Ammon's horn (tissue), 1 donor: Measurements from ENCODE around the gene GNB1L.
"Not testable (repeated sequence)": the region's sequence is repeated elsewhere in the genome, so short reads cannot be mapped to it uniquely, and the experiment has no call there.

Experiments
- DNase-seq: peaks from one replicate; pipeline ENCODE4 v3.0.0-alpha.2; 2016; ENCODE audit warnings: low spot score

GNB1L gene

DNA sequence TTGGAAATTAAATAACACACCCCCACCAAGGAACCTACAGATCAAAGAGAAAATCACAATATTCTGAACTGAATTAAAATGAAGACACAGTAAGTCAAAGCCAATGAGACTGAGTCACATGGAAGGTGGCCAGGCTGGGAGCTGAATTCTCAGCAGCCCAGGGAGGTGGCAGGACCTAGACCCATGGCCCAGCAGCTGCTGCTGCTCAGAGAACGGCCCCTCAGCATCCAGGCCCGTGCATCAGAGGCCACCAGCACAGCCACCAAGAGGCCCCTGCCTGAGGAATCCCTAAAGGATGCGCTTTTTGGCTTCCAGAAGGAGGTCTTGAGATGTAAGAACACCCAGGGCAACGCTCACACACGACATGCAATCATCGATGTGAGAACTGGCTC, 59.1 kb downstream of the GNB1L start:
- DNase-seq: no peak

DNA sequence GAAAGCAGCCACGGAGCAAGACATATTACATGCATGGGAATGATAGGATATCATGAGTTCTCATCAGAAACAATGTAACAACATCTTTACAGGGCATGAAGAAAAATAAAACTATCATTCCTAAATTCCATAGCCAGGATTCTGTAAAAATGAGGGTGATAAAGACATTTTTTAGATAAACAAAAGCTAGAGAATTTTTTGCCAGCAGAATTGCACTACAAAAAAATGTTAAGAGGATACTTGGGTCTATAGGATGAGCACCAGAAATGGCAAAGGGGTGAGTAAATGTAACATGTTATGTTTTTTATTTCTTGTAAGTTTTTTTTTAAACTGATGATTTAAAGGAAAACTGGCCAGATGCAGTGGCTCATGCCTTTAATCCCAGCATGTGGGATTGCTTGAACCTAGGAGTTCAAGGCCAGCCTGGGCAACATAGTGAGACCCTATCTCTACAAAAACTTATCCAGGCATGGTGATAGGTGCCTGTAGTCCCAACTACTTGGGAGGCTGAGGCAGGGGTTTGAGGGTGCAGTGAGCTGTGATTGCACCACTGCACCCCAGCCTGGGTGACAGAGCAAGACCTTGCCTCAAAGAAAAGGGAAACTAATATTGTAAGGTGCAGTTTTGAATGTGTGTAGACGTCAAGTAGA, 60.9 kb downstream of the GNB1L start:
- no peak for DNase-seq

DNA sequence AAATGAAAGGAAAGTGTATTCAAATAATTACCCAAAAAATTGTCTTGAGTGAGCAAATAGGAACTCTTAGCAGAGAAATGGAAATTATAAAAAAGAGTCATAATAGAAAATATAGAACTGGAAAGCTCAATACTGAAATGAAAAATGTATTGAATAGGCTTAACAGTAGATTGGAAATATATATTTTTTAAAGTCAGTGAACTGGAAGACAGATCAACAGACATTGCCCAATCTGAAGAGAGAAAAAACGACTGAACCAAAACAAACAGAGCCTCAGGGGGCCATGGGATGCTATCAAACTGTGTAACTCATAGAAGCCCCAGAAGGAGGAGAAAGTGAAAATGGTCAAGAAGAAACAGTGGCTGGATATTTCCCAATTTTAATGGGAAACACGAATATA, 61.5 kb downstream of the GNB1L start:
- DNase-seq: no peak

DNA sequence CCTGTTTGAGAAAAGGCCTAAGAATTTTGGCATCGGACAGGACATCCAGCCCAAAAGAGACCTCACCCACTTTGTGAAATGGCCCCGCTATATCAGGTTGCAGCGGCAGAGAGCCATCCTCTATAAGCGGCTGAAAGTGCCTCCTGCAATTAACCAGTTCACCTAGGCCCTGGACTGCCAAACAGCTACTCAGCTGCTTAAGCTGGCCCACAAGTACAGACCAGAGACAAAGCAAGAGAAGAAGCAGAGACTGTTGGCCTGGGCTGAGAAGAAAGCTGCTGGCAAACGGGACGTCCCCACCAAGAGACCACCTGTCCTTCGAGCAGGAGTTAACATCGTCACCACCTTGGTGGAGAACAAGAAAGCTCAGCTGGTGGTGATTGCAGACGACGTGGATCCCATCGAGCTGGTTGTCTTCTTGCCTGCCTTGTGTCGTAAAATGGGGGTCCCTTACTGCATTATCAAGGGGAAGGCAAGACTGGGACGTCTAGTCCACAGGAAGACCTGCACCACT, 62.2 kb downstream of the GNB1L start:
- not testable (repeated sequence) for DNase-seq

DNA sequence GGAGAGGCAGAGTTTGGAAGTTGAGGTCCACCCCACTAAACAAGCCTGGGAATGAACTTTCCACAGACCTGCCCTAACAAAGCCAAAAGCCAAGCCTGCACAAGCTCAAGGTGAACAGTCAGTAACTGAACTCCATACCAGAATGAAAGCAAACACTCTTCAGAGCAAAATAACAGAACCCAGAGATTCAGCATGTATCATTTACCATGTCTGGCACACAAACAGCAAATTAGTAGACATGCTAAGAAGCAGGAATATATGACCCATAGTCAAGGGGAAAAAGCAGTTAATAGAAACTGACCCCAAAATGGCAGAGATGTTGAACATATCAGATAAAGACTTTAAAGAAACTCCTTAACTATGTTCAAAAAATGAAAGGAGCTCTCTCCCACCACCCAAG, 62.8 kb downstream of the GNB1L start:
- no peak for DNase-seq

DNA sequence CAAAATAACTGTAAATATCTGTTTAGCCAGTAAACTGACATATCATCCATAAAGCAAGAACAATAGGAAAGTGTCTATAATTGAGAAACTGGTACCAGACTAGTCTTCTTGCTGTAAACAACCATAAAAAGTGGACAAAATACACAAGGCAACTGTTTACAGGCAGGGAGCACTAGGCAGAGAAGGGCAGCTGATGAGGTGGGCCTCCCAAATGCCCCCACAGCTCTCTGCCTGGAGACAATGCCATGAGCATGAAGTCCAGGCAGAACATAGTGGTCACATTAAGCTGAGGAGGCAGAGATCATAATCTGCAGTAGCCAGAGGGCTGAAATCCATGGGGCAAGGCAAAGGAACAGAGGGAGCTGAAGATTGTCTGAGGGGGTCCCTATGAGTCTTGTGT, 63.4 kb downstream of the GNB1L start:
- DNase-seq: no peak

DNA sequence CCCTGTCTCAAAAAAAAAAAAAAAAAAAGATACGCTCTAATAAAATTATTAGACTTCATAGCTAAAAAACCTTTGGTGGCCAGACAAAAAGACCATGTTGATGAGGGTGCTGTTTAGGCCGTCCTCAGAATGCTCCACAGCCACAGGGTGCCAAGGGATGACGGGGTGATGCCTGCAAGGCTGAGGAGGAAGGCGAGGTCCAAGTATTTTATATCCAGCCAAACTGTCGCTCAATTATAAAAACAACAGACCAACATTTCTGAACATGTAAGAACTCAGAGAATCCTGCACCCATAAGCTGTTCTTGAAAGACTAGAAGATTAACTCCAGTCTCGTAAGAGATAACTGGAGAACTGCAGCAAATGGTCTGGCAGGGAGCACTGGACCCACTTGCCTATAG, 64.8 kb downstream of the GNB1L start:
- DNase-seq: no peak

DNA sequence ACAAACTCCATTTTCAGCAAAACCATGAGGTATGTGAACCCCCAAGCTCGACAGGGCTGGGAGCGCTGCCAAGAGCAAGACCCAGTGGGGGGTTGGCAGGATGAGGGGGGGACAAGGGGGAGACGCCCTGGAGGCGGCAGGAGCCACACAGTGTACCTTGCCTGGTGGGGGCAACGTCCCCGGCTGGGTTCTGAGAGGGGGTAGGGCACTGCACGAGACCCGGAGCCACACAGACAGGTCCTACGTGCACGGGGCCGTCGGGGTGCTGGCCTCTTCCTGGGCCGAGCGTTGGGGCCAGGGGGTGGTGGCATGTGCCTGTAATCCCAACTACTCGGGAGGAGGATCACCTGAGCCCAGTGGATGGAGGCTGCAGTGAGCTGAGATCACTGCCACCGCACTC, 65.3 kb downstream of the GNB1L start:
- DNase-seq: no peak

DNA sequence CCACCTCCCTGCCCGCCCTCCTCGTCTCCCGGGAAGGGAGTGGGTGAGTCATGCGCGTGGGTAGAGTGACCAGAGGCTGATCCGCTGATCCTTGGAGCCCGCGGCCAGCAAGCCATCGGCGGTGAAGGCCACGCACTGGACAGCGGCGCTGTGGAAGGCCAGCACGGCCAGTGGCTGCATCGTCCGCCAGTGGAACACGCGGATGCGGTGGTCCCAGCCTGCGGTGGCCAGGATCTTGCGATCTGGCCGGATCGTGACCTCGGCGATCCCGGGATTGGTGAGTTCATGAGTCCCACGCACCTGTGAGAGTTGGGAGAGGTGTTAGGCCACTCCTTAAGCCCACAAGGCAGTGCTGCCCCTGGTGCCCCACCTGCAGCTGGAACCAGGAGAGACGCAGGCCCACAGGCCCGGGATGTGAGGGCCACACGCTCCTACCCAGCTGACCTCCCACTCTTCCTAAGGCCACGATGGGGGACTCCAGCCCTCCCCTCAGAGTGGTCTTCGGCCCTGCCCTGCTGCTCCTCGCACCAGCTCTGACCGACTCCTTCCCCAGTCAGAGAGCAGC, 65.9 kb downstream of the GNB1L start:
- no peak for DNase-seq

DNA sequence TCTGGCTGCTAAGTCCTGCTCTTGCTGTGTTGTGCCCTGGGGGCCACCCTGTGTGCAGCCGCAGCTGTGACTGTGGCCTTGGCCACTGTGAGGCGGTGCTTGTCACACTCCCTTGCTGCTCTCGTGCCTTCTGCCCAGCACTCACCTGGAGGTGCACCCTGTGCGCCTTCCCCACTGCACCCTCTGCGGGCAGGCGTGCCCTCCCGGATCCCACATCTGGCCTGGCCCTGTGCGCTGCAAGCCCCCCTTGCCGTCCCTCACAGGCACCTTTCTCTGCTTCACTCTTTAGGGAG, 66.9 kb downstream of the GNB1L start:
- DNase-seq: no peak

DNA sequence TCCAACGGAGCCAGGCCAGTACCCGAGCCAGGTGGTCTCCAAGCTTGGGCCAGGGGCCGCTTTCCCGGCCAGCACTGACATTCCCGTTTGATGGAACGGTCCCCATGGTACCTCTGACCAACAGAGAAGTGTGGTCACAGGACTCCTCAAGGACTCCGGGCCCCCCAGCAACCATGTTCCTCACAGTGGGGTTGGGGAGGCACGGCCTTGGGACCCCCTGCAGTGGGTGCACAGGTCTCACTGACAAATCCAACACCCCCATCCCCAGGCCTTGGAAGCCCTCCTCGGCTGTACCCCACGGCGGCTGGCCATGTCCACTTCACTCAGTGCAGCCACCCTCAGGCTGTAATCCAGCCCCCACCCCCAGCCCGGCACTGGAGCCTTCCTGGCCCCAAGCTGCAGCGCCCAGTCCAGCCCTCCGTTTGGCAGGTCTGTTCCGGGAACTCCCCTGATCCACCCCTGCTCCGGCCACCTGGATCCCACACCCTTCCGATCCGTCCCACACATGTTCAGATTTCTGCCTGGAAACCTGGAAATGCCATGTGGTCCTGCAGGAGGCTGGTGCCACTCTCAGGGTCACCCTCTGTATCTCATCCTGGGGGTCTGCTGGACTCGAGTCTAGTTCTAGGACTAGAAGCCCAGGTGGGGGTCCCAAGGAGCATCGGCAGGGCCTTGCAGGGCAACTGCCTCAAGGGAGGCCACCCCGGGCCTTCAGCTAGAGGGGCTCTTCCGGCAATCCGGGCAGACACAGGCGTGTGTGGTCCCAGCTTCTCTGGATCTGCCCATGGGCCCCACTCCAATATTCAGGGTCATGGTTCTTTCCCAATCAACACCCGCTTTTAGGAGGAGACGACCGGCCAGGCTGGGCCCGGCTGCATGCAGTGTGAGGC, 67.5 kb downstream of the GNB1L start:
- no peak for DNase-seq

DNA sequence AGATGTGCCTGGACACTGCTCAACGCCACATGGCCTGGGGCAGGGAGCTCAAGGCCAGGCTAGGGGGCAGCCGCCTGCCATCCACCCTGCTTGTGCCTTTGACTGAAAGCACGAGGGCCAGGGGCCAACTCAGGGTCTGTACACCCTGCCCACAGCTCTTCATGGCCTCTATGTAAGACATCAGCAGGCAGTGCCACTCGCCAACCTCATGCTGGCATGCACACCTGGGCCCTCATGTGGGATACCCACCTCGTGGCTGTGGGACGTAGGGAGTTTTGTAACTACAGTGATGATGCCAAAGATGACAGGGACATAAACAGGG, 68.4 kb downstream of the GNB1L start:
- no peak for DNase-seq

DNA sequence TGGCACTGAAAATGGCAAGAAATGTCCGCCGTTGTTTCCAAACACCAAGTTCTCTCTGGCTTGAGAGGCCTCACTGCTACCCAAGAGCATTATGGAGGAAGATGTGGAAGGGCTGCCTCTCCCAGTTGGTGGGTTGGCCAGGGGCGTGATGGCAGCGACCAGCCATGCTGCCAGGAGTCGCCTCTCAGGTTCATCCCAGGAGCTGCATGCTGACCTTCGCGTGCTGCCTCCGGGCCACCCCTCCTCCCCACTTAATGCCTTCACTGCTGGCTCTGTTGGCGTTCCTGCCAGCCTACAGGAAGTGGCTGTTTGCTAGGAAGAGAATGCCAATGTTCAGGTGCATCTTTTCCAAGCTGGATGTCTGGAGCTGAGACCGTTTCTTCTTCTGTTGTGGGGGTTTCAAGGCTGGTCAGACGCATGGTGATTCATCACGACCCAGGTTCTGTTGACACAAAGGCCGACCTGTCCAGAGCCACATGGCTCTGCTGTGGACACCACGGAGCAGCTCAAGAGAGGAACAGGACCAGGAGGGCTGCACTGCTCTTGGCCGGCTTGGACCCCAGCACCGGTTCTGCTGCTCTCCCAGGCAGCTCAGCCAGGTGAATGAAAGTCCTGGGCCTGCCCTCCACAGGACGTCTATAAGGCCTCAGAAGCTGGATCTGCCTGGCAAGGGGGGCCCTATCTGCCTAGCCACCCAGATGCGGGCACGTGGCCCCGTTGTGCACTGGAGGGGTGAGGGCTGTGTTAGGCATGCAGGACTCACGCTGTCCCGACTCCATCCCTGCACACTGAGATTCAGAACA, 69.0 kb downstream of the GNB1L start:
- no peak for DNase-seq

DNA sequence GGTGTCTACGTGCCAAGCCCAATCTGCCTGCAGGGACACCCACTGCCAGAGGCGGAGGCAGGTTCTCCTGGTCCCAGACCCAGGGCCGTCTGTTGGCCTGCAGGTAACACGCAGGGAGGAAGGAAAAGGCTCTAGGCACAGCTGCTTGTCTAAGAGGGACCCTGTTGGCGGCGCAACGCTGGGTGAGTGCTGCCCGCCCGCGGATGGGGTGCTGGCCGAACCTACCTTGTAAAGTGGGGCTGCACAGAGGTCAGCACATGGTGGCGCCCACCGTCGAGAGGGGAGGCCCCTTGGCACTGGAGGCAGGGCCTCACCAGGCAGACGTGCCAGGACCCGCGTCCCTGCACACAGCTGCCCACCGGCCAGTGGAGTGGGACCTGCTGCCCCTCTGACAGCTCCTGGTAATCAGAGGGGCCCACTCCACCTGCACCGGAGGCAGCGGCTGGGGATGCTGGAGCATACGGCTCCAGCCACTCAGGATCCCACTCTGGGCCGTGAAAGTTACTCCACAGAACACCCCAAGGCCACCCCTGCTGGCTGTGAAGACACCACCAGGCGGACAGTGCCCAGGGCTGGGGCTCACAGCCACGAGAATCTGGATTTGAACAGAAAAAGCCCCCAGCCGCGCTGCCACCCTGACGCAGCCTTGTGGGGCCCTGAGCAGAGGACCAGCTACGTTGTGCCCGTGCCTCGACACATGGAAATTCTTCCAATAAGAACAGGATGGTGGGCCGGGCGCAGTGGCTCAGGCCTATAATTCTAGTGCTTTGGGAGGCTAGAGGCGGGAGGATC, 70.1 kb downstream of the GNB1L start:
- DNase-seq: no peak

DNA sequence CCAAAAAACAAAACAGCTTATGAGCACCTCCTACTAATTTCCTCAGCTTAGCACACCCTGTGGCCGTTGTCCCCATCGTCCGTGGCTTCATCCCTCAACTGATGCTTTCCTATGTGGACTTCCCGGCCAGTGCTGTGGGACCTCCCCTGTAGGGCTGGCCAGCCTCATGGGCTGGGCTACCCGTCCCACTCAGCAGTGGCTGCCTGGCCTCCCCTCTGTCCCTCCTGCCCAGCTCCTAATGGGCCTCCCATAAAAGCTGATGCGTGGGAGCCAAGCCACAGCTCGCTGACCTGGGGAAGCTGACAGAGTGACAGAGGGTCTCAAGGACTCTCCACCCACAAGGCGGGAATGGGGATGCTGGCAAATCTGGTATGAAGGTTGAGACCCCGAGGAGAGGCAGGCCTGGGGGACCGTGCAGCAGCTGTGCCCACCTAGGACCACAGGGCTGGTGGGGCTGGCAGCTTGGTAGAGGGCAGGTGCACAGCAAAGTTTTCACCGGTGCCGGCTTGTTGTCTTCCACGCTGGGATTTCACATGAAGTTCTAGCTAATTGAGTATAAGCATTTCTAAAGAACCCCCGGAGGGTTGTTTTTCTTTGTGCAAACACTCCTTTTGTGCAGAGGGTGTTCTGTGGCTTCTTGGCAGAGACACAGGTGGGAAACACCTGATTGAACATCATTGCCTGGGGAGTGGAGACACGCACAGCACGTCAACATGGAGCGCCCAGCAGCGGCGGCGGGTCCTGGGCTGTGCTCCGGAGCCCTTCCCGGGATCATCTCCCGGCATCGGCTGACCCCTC, 70.9 kb downstream of the GNB1L start:
- no peak for DNase-seq

DNA sequence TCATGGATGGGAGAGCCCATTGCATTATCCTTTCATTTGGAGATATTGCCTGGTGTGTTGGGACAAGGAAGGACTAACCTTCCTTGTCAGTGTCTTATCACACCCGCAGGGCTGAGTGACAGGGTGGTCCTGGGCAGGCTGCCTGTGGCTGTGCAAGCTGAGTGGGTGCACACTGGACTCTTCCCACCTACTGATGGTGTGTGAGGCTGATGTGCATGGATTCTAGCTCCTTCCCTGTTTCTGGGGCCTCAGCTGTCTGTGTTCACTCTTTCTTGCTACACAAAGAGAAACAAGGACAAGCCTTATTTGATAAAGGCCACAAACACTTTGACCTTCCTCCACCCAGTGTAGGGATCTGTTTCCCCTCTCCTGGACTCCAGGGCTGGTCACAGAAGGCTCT, 72.1 kb downstream of the GNB1L start:
- no peak for DNase-seq

DNA sequence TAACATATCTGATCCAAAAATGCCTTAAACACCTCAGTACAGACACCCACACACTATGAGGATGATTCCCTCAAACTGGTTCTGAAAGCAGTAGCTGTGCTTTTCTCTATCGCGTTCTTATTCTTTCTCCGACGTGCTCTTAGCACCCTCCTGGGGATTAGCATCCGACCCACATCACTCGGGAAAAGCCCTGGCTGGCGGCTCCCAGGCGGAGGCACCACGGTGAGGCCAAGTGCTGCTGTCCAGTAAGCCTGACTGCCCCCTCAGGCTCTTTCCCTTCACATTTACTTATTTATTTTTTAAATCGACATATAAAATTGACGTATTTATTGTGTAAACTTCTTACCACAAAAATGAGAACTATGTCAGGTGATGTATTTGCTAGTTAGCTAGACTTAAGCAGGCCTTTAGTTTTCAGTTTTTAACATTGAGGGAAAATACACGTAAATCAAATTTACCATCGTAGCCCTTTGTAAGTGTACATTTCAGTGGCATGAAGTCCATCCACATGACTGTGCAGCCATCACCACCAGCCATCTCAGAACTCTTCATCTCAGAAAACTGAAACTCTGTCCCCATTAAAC, 74.9 kb downstream of the GNB1L start:
- no peak for DNase-seq

DNA sequence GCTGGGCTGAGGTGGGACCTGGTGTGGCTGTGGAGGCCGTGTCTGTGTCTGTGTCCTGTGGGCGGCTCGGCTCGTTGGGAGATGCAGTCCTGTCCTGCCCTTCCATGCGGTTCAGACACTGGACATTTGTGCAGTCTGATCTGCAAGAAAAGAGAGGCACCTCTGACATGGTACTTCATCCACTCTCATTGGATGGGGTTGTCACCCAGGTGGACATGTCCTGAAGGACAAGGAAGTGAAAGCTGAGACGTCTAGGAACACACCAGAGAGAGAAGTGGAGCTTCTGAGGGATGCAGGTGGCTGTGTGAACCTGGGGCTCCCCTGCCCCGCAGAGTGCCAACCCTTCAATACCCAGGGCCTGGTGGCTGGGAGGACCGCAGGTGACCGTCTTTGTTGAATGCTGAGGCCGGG, 75.7 kb downstream of the GNB1L start:
- DNase-seq: no peak

DNA sequence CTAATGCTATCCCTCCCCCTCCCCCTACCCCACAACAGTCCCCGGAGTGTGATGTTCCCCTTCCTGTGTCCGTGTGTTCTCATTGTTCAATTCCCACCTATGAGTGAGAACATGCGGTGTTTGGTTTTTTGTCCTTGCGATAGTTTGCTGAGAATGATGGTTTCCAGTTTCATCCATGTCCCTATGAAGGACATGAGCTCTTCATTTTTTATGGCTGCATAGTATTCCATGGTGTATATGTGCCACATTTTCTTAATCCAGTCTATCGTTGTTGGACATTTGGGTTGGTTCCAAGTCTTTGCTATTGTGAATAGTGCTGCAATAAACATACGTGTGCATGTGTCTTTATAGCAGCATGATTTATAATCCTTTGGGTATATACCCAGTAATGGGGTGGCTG, 77.5 kb downstream of the GNB1L start:
- not testable (repeated sequence) for DNase-seq

DNA sequence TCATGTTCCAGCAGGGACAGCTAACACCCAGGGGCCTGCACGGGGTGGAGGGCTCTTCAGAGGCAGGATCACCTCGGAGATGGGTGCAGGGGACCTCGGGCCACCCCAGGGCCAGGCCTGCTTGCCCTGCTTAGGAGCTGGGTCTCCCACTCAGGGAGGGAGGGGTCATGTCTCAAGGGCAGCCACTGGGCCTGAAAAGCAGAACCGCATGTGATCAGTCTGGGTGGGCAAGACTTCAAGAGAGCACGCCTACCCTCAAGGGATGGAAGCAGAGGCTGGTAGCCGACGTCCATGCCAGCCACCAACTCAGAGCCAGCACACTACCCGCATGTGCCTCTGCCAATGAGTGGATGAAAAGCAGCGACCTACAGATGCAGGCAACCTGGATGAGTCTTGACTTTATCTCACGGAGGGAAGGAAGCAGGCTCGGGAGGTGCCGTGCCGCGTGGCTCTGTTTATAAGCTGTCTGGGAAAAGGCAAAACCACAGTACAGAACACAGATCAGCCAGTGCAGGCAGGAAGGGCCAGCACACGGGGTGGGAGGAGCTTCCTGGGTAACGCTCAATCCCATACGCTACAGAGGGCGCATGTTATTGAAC, 78.1 kb downstream of the GNB1L start:
- DNase-seq: no peak
